ENCODE results near the gene OGFR.

Gene OGFR

DNA sequence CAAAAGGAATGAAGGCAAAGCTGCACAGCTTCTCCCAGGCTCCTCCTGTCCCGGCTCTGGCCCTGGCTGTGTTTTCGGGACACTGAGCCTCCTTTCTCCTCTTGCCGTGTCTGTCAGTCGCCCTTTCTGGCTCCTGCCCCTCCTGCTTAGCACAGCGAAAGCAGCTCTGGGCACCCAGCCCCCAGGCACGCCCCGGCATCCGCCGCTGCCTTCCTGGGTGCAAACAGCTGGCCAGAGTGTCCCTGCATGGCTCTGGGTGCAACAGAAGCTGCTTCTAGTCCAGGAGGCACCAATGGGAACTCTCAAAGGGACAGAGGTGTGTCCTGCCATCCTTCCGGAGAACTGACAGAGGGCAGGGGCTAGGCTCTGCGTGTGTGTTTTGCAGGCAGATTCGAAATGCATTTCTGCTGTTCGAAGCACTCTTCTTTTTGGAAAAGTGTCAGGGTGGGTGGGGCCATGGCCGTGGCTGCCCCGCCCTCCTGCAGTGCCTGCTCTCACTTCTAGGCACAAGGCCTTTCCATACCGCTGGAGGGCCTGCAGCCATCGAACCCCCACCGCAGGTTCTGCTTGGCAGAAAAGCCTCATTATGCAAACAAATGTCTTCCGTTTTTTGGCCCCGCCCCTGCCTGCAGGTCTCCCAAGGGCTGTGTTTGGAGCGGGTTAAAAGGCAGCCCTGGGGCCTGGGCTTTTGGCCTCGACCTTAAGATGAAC is 27.7 kb downstream of the OGFR start:
- H3K4me3 ChIP-seq (ENCODE audit: insufficient read depth, low read depth, low read length, poor library complexity, severe bottlenecking), result no peak overlapping the region
- DNase-seq, result no peak
- no peak overlapping the region for H3K27ac ChIP-seq (ENCODE audit: insufficient read depth, low read length, poor library complexity, severe bottlenecking)
- no peaks in the 10 kb centered on the region for H3K4me1 ChIP-seq (ENCODE audit: control insufficient read depth, insufficient read depth, low read length, poor library complexity, severe bottlenecking)
- H3K36me3 ChIP-seq (ENCODE audit: control insufficient read depth, insufficient read depth, low read length), result no peaks in the 10 kb centered on the region
- H3K27me3 ChIP-seq (replicated peaks; ENCODE audit: control insufficient read depth, insufficient read depth, low read length, poor library complexity, severe bottlenecking), result no peaks in the 10 kb centered on the region
- H3K9me3 ChIP-seq (ENCODE audit: control insufficient read depth, low read length), result no peaks in the 10 kb centered on the region

DNA sequence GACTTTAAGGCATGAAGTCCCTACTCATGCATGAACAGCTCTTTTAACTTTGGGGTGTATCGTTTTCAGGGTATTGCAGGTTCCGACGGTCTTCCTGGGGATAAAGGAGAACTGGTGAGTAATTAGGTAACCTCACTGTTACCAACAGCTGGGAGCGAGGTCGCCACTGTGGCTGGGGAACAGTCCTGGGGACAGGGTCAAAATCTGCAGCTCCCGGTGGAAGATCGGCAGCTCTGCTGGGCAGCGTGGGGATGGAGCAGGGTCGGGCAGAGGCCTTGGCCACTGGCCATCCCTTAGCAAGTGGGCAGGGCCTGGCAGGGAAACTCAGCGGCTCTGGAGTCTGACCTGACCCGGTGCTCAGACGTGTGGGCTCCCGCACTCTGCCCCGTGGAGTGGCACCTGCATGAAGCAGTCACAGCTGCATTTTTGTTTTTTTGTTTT is 28.3 kb downstream of the OGFR start:
- no peaks in the 10 kb centered on the region for H3K27me3 ChIP-seq (replicated peaks; ENCODE audit: control insufficient read depth, insufficient read depth, low read length, poor library complexity, severe bottlenecking)
- no peaks in the 10 kb centered on the region for H3K36me3 ChIP-seq (ENCODE audit: control insufficient read depth, insufficient read depth, low read length)
- H3K9me3 ChIP-seq (ENCODE audit: control insufficient read depth, low read length), result no peaks in the 10 kb centered on the region
- no peak overlapping the region for H3K4me3 ChIP-seq (ENCODE audit: insufficient read depth, low read depth, low read length, poor library complexity, severe bottlenecking)
- no peak overlapping the region for H3K27ac ChIP-seq (ENCODE audit: insufficient read depth, low read length, poor library complexity, severe bottlenecking)
- no peak for DNase-seq
- H3K4me1 ChIP-seq (ENCODE audit: control insufficient read depth, insufficient read depth, low read length, poor library complexity, severe bottlenecking), result no peaks in the 10 kb centered on the region

DNA sequence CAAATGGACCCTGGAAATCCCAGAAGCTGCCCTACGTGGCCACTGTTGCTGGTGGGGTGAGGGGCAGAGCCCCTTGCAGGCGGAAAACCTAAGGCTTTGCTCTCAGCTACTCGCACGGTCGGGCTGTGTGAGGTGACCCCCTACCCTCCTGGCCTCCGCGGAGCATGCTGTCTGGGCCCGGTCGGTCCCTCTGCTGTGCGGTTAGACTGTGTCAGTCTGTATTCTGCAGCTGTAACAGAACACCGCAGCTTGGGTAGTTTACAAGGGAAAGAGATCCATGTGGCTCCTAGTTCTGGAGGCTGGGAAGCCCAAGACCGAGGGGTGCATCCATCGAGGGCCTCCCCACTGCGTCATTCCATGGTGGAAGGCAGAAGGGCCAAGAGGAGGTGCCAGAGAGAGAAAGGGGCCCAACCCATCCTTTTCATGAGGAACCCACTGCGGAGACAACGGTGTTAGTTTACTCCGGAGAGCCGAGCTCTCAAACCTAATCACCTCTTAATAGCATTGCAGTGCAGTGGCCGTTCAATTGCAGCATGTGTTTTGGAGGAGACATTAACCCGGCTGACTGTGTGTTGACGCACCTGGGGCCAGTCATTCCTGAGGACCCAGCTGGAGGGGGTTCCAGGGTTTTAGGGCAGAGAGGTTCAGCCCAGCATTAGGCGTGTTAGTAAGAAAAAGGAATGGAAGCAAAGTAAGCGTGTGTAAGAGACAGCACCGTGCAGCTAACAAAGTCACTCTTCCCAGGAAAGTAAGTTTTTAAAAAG is 30.5 kb downstream of the OGFR start:
- Histone ChIP-seq H3K4me1 (ENCODE audit: control insufficient read depth, insufficient read depth, low read length, poor library complexity, severe bottlenecking) (no peaks in the 10 kb centered on the region), H3K27me3 (replicated peaks; ENCODE audit: control insufficient read depth, insufficient read depth, low read length, poor library complexity, severe bottlenecking) (no peaks in the 10 kb centered on the region)

DNA sequence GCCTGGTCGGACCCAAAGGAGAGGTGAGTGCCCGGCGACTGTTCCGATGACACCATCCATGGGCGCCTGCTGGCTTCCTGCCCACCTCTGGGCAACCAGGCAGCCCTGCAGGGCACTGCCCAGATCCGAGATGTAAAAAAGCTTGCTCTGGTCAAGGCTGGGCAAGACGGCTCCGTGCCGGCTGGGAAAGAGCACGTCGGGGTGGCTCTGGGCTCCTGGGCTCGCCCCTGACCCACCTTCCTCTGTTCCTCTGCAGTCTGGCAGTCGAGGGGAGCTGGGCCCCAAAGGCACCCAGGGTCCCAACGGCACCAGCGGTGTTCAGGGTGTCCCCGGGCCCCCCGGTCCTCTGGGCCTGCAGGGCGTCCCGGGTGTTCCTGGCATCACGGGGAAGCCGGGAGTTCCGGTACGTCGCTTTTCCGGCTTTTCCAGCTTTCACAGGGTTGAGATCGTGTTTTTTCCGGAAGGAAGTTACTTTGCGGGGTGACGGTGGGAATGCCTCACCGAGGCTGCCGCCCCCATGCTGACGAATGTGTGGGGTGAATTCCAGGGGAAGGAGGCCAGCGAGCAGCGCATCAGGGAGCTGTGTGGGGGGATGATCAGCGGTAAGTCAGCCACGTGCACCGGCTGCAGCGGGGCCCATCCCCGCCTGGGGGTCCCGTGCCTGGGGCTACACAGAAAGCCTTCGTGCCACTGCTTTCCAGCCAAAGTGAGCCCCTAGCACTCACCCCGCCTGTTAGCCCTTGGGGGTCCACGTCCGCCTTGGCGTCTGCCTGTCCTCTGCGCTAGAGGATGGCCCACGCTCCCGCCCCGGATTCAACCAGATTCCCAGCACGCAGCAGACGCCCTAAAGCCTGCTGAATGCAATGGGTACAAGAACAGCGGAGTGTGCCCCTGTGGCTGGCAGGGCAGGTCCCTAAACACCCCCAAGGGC is 31.6 kb downstream of the OGFR start:
- H3K36me3 ChIP-seq (ENCODE audit: control insufficient read depth, insufficient read depth, low read length), result no peaks in the 10 kb centered on the region
- no peak overlapping the region for H3K27ac ChIP-seq (ENCODE audit: insufficient read depth, low read length, poor library complexity, severe bottlenecking)
- no peak overlapping the region for H3K4me3 ChIP-seq (ENCODE audit: insufficient read depth, low read depth, low read length, poor library complexity, severe bottlenecking)

More for the DNA sequence above, 30.5 kb downstream of the OGFR start:
- Histone ChIP-seq H3K27ac (ENCODE audit: insufficient read depth, low read length, poor library complexity, severe bottlenecking) (no peak overlapping the region), H3K36me3 (ENCODE audit: control insufficient read depth, insufficient read depth, low read length) (no peaks in the 10 kb centered on the region), H3K9me3 (ENCODE audit: control insufficient read depth, low read length) (no peaks in the 10 kb centered on the region), H3K4me3 (ENCODE audit: insufficient read depth, low read depth, low read length, poor library complexity, severe bottlenecking) (no peak overlapping the region)
- no peak for DNase-seq

DNA sequence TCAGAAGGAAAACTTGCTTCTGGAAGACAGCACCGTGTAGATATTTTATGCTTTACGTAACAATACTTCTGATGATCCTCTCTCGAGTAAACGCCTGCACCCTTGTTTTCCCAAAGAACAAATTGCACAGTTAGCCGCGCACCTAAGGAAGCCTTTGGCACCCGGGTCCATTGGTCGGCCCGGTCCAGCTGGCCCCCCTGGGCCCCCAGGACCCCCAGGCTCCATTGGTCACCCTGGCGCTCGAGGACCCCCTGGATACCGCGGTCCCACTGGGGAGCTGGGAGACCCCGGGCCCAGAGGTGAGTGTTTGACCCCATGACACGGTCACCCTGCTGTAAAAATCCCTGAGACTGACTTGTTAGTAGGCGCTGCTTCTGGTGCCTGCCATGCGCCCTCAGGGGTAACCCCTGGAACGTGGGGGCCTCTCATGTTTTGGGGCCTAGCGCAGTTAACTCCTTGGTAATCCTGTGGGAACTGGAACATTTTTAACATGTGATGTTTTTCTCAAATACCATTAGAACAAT is 32.4 kb downstream of the OGFR start:
- Histone ChIP-seq H3K27me3 (replicated peaks; ENCODE audit: control insufficient read depth, insufficient read depth, low read length, poor library complexity, severe bottlenecking) (no peaks in the 10 kb centered on the region), H3K4me3 (ENCODE audit: insufficient read depth, low read depth, low read length, poor library complexity, severe bottlenecking) (no peak overlapping the region), H3K4me1 (ENCODE audit: control insufficient read depth, insufficient read depth, low read length, poor library complexity, severe bottlenecking) (no peaks in the 10 kb centered on the region), H3K9me3 (ENCODE audit: control insufficient read depth, low read length) (no peaks in the 10 kb centered on the region), H3K36me3 (ENCODE audit: control insufficient read depth, insufficient read depth, low read length) (no peaks in the 10 kb centered on the region), H3K27ac (ENCODE audit: insufficient read depth, low read length, poor library complexity, severe bottlenecking) (no peak overlapping the region)
- DNase-seq, result no peak

More for the DNA sequence above, 31.6 kb downstream of the OGFR start:
- no peak for DNase-seq
- no peaks in the 10 kb centered on the region for H3K9me3 ChIP-seq (ENCODE audit: control insufficient read depth, low read length)
- no peaks in the 10 kb centered on the region for H3K27me3 ChIP-seq (replicated peaks; ENCODE audit: control insufficient read depth, insufficient read depth, low read length, poor library complexity, severe bottlenecking)
- H3K4me1 ChIP-seq (ENCODE audit: control insufficient read depth, insufficient read depth, low read length, poor library complexity, severe bottlenecking), result no peaks in the 10 kb centered on the region

DNA sequence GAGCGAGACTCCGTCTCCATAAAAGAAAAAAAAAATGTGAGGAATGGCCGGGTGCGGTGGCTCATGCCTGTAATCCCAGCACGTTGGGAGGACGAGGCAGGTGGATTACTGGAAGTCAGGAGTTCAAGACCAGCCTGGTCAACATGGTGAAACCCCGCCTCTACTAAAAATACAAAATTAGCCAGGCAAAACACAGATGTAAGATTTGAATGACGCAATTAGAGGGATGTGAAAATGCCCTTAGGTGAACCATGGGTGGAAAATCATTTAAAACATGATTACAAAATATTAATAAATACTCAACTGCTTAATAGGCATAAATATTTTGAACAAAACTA is 33.1 kb downstream of the OGFR start:
- no peaks in the 10 kb centered on the region for H3K36me3 ChIP-seq (ENCODE audit: control insufficient read depth, insufficient read depth, low read length)

DNA sequence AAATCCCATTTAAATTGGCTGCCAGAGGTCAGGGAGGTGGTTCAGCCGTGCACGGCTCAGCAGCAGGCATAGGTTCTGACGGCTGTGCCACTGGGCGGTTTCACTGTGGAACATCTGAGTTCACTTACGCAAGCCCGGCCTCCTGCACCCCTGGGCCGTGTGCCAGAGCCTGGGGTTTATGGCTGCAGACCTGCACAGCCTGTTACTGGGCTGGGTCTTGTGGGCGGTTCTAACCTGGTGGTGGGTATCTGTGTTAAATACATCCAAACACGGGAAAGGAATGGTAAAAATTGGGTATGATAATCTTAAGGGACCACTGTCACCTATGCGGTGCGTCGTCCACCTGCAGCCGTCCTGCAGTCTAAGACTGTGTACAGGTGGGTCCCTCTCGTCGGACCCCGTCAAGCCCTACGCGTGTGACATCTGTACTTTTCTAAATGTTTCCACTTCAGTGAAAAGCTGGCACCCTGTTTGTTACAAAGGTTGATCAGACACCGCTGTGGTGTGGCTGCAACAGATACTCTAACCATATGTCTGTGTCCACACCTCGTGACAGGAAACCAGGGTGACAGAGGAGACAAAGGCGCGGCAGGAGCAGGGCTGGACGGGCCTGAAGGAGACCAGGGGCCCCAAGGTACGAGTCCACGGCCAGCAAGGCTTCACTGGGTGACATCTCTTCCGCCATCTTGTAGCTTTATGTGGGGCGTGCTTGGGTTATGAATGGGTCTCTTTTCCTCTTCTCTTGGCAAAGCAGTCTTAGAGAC is 33.7 kb downstream of the OGFR start:
- Histone ChIP-seq H3K27ac (ENCODE audit: insufficient read depth, low read length, poor library complexity, severe bottlenecking) (no peak overlapping the region), H3K27me3 (replicated peaks; ENCODE audit: control insufficient read depth, insufficient read depth, low read length, poor library complexity, severe bottlenecking) (no peaks in the 10 kb centered on the region)

More for the DNA sequence above, 33.1 kb downstream of the OGFR start:
- H3K27ac ChIP-seq (ENCODE audit: insufficient read depth, low read length, poor library complexity, severe bottlenecking), result no peak overlapping the region
- H3K9me3 ChIP-seq (ENCODE audit: control insufficient read depth, low read length), result no peaks in the 10 kb centered on the region
- H3K4me3 ChIP-seq (ENCODE audit: insufficient read depth, low read depth, low read length, poor library complexity, severe bottlenecking), result no peak overlapping the region
- H3K4me1 ChIP-seq (ENCODE audit: control insufficient read depth, insufficient read depth, low read length, poor library complexity, severe bottlenecking), result no peaks in the 10 kb centered on the region
- no peak for DNase-seq
- no peaks in the 10 kb centered on the region for H3K27me3 ChIP-seq (replicated peaks; ENCODE audit: control insufficient read depth, insufficient read depth, low read length, poor library complexity, severe bottlenecking)

DNA sequence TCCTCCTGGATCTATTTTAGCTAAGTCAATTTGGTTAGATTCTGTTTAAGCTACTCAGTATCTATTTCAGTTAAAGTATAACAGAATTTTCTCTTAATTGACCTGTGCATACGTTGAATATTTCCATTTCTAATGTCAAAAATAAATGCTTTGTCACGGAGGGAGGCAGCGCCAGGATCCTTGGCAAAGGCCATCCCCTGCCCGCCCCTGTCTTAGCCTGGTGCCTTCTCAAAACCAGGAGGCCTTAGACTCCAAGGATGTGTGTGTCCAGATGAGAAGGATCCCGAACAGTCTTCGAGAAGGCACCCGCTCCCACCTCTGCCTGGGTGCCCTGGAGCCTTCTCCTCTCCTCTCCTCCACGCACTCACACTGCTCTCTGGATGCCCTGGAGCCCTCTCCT is 34.6 kb downstream of the OGFR start:
- Histone ChIP-seq H3K27ac (ENCODE audit: insufficient read depth, low read length, poor library complexity, severe bottlenecking) (no peak overlapping the region), H3K4me3 (ENCODE audit: insufficient read depth, low read depth, low read length, poor library complexity, severe bottlenecking) (no peak overlapping the region), H3K9me3 (ENCODE audit: control insufficient read depth, low read length) (no peaks in the 10 kb centered on the region), H3K36me3 (ENCODE audit: control insufficient read depth, insufficient read depth, low read length) (no peaks in the 10 kb centered on the region), H3K4me1 (ENCODE audit: control insufficient read depth, insufficient read depth, low read length, poor library complexity, severe bottlenecking) (no peaks in the 10 kb centered on the region), H3K27me3 (replicated peaks; ENCODE audit: control insufficient read depth, insufficient read depth, low read length, poor library complexity, severe bottlenecking) (no peaks in the 10 kb centered on the region)
- no peak for DNase-seq

More for the DNA sequence above, 33.7 kb downstream of the OGFR start:
- no peaks in the 10 kb centered on the region for H3K36me3 ChIP-seq (ENCODE audit: control insufficient read depth, insufficient read depth, low read length)
- H3K4me3 ChIP-seq (ENCODE audit: insufficient read depth, low read depth, low read length, poor library complexity, severe bottlenecking), result no peak overlapping the region
- no peak for DNase-seq
- no peaks in the 10 kb centered on the region for H3K9me3 ChIP-seq (ENCODE audit: control insufficient read depth, low read length)
- H3K4me1 ChIP-seq (ENCODE audit: control insufficient read depth, insufficient read depth, low read length, poor library complexity, severe bottlenecking), result no peaks in the 10 kb centered on the region

DNA sequence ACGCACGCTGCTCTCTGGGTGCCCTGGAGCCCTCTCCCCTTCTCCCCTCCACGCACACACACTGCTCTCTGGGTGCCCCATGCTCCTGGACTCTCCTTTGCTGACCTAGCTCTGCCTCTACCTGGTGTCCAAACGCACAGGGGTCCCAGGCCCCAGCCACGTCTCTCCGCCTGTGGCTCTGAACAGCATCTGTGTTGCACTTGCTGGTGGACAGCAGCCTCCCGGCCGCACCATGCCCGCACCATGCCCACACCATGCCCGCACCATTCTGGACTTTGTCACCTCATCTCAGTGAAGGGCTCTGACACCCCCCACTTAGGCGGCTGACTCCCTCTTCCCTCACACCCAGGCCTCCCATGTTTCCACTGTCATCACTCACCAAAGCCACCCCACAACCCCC is 35.2 kb downstream of the OGFR start:
- no peak for DNase-seq
- Histone ChIP-seq H3K27me3 (replicated peaks; ENCODE audit: control insufficient read depth, insufficient read depth, low read length, poor library complexity, severe bottlenecking) (no peaks in the 10 kb centered on the region), H3K4me1 (ENCODE audit: control insufficient read depth, insufficient read depth, low read length, poor library complexity, severe bottlenecking) (no peaks in the 10 kb centered on the region), H3K36me3 (ENCODE audit: control insufficient read depth, insufficient read depth, low read length) (no peaks in the 10 kb centered on the region), H3K27ac (ENCODE audit: insufficient read depth, low read length, poor library complexity, severe bottlenecking) (no peak overlapping the region), H3K9me3 (ENCODE audit: control insufficient read depth, low read length) (no peaks in the 10 kb centered on the region), H3K4me3 (ENCODE audit: insufficient read depth, low read depth, low read length, poor library complexity, severe bottlenecking) (no peak overlapping the region)
